CD4-positive, alpha-beta T cell treated with Interleukin-1 beta for 1 hour (primary cell): ENCODE data around the gene PDX1.
"Not testable (repeated sequence)": the region's sequence is repeated elsewhere in the genome, so short reads cannot be mapped to it uniquely, and the experiment has no call there.

Experiments used
- DNase-seq, 2 donors: peaks; one replicate each; pipeline ENCODE4 v3.0.0-alpha.2; 2020 to 2022

The PDX1 gene

DNA sequence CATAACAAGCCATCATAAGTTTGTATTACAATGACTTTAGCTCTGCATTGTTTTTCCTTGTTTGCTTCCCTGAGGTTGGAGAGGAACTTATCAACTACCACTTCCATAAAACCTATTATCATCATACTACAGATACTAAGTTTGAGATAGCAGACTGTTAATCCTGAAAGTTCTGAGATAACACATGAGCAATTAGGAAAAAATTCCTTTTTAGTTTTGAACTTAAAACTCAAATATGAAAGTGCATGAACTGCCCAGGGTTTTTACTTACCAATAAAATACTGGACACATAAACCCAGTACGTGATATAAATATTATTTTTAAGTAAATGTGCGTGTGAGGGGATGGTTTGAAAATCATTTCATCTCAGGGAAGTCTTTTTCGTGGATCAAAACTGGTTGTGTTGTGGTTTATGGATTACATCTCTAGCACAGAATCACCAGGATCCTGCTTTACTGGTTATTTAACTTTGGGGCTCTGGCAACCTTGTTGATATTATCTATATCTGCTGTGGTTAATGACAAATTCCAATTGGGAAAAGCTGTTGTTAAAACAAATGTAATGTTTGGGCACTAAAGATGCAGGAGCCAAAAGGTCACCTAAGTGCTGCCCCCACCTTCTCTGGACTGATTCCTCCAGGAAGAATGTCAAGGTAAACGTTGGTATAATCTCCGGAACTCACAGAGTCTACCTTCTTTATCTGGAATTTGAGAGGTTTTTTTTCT lies 36.9 kb downstream of the PDX1 start:
- DNase-seq: no peak

DNA sequence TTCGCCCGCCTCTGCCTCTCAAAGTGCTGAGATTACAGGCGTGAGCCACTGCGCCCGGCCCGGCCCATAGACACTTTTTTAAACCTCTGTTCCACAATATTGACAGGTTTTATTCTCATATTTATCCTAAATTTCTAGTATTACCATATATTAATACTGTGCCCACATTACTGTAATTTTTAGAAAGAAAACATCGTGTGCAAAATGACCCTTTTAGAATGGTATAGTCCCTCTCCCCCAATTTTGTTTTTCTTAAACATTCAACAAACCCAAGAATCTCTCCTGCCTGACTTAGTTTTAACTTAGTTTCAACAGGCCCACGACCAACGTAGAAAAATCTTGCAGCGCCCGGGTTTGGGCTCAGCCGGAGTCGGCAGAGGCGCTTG lies 40.2 kb downstream of the PDX1 start:
- no peak for DNase-seq

- no peak for DNase-seq
These were observed 40.8 kb downstream of the PDX1 start for GRCh38 chr13:27960362-27961226.

DNA sequence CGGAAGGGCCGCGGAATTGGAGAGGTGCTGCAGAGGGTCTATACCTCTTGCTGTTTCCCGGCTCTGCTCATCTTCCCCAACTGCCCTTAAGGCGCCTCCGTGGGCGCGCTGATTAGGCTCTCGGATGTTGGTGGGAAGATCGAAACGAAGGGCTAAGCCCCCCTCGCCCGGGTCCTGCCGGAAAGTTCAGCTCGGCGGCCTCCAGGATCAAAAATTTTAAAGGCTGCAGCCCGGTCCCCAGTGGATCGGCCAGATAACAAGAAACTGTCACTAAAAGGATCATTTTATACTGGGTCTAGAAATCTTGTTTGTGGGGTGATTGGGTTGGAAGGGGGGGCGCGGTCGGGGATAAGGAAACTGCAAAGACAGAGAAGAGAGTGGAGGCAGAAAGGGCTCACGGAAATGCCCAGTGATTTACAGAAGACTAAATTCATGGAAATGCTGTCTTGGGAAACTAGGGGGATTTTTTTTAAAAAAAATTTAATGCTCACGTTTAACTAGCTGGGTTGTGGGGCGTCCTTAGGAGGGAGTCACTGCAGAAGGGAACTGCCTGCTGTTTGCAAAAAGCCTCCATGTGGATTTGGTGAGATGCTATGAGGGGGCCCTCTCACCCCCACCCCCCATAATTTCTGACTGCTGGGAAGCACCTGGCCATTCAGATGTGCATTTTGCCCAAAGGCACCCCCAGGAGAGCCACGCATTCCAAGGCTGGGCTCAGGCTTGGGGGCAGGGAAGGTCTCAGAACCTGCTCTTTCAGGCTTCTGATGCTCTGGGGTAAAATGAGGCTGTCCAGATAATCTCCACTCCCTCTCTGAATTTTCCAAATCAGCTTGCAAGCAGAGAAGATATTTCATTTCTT lies 41.7 kb downstream of the PDX1 start:
- DNase-seq: no peak

GRCh38 chr13:27962128-27962841 lies 42.5 kb downstream of the PDX1 start:
- no peak for DNase-seq

DNA sequence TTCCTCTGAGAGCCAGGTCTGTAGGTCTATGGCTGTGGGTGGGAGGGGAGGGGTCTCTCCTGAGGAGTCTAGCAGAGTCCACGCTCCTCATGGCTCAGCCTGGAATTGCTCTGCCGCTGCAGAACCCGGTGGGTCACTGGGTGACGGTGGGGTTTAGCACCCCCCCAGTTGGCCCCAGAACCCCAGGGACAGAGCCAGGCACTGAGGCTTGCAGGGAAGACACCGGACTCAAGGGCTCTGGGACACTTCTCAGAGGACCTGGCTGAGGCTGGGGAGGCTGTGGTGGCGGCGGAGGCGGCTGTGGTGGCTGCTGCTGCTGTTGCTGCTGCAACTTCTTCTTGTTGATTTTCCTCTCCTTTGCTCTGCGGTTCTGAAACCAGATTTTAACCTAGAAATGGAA lies 43.2 kb downstream of the PDX1 start:
- no peak for DNase-seq

DNA sequence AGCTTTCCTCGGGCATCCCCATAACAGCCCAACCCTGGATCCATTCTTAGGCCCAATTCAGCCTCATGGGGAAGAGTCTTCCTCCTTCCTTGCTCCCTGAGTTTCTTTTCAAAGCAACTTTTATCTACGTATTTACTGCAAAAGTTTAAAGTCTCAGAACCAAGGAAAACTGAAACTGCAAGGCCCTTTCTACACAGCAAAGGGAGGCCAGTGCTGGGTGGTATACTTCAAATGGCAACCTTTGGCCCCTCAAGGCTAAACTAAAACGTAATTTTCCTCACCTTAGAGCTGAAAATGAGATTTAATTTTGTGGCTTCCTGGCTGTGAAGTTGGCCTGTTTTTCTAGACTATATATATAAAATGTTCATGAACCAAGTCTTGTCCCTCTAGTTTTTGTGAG lies 43.7 kb downstream of the PDX1 start:
- DNase-seq: no peak

GRCh38 chr13:27964206-27964605 lies 44.4 kb downstream of the PDX1 start:
- DNase-seq: not testable (repeated sequence)

GRCh38 chr13:27964741-27965323 lies 45.0 kb downstream of the PDX1 start:
- no peak for DNase-seq

- no peak for DNase-seq
These were observed 45.5 kb downstream of the PDX1 start for GRCh38 chr13:27965343-27965739.

GRCh38 chr13:27965740-27966640 lies 46.2 kb downstream of the PDX1 start:
- no peak for DNase-seq

- DNase-seq: no peak
These were observed 46.9 kb downstream of the PDX1 start for GRCh38 chr13:27966641-27967202.

- no peak for DNase-seq
These were observed 47.5 kb downstream of the PDX1 start for GRCh38 chr13:27967203-27967735.

DNA sequence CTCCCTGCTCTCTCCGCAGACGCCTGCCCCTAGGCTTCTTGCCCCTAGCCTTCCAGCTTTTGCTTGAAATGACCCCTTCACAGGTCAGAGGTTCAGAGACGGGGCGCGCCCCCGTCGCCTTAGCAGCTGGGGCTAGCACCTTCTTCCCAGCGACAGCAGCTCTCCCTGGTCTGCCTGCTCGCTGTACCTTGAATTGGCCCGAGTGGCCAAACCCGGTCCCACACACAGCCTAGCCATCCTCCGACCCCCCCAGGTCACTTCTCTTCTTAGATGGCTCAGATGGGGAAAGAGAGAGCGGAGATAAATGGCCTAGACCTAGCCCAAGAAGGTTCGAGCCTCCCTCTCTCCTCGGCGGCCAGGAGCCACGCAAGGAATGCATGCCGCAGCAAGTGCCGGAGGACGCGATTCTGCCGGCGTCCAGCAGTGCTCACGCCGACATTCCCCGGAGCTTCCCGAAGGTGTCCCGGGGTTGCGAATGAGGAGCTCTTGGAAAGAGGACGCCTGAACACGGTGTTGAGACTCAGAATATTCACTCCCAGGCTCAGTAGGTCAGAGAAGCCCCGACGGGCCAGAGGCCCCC lies 48.0 kb downstream of the PDX1 start:
- no peak for DNase-seq

GRCh38 chr13:27968316-27969081 lies 48.7 kb downstream of the PDX1 start:
- no peak for DNase-seq

DNA sequence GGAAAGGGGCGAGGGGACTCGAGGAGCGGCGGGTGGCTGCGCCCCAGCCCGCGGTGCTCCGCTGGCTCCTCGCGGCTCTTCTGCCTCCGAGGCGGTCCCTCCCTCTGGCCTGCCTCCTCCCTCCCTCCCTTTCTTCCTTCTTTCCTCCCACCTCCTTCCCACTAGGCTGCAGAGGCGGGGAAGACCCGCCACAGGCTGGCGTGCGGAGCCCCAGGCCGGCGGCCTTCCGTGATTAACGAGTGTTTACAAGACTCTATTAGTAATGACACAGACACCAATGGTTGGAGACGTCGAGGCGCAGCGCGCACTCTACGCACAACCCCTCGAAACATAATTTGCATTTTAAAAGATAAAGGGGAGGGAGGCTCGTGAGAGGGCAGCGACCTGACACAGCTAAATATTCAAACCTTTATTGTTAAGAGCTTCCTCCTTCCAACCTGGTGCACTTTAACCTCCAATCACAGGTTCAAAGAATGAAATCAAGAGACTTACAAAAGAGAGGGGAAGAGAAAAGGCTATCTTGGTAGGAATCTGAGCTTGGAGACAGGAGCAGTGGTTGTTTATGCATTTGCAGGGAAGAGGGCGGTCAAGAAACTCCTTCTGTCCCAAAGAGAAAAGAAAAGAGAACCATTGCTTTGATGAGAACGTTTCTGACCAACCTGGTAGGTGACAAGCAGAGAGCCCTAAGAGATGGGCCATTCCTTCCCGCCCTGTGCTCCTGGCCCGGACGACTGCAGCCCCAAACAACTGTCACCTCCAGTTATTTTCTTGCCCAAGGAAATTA lies 49.5 kb downstream of the PDX1 start, which contains the start of gene CDX2:
TSS of gene CDX2 (minus strand) at position 234 of the 784 bp plus-strand sequence. CDS start 309 bp downstream, outside the sequence.
- no peak for DNase-seq

- no peak for DNase-seq
These were observed 50.0 kb downstream of the PDX1 start for GRCh38 chr13:27969866-27970229.
